GM12874 (cell line): ENCODE data around the gene CSTB.

Source experiments
- CTCF ChIP-seq: IDR thresholded peaks from 2 replicates; pipeline ENCODE4 v1.5.1; 2011; ENCODE audit warnings: low read depth, mild to moderate bottlenecking, control low read depth, low read length, moderate library complexity; ENCODE audit not compliant: insufficient read depth

Gene CSTB

DNA sequence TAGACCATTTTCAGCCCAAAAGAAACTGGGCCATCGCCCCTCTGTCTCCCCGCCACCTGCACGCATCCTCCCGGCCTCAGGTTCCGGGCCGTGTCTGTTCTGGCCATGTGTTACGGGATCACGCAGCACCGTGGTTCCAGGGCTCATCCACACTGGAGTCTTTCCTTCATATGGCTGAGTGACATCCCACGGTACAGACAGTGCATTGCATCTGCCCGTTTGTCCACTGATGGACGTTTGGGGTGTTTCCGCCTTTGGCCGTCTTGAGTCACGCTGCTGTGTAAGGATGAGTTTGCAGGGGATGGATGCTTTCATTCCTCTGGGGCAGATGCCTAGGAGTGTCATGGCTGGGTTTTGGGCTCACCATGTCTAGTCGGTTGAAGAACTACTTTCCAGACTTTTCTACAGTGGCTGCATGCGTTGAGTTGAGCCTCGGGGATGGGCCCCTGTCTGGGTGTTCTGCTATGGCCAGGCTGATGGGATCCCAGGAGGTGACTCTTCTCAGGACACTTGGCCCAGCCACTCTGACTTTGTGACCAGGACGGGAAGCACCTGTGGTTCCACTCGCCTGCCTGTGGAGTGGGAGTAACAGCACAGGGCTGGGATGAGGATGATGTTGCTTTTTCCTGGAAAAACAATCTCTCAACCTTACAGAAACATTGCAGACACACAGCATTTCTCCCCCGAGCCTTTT, 30.1 kb upstream of the CSTB start:
- no peak for TF ChIP-seq CTCF

DNA sequence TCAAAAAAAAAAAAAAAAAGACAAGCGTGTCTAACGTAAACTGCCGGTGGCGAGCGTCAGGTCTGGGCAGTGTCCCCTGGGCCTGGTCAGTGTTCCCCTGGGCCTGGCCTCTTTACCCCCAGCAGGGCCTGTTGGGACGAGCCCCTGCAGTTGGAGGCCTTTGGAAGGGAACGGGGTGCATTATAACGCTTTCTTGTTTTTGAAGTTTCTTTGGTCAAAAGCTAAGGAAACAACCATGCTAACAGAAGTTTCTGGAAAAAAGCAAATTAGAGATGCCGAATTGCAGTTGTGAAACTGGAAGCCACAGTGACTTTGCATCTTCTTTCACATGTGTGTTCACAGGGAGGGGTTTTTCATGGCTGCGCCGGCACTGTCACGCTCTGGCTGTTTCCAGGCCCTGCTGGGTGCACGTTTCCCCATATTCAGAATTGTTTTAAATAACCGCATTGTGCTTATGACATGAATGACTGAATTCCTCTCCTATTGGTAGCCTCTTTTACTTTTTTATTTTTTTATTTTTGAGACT, 29.2 kb upstream of the CSTB start:
- no peak for TF ChIP-seq CTCF

DNA sequence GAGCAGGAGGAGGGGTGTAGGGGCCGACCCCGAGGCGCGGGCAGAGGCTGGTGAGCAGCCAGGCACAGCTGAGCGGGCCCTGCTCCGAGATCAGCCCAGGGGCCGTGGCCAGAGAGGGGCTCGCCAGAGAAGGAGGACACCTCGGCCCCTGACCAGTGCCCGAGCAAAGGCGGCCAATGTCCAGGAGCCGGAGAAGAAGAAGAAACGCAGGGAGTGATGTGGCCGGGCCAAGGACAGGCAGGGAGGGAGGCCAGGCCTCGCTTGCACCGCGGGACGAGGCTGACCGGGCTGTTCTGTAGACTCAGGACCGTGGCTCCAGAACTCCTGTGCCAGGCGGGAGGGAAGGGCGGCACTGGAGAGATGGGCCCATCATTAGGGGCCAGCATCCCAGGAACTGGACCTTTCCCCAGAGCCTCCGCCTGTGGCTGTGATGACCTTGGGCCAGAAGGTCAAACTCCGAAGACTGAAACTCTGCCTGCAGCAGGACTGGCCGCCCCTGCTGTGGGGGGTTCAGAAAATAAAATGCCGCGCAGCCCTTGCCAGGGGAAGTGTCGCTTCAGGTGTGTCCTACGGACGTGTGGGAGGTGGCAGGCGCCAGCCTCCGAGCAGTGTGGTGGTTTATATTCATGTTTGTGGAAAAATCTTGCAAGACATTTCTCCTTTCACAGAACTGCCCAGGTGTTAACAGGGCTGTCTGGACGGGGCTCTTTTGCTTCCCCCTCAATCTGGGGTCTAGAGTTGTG, 27.6 kb upstream of the CSTB start:
- no peak for TF ChIP-seq CTCF

DNA sequence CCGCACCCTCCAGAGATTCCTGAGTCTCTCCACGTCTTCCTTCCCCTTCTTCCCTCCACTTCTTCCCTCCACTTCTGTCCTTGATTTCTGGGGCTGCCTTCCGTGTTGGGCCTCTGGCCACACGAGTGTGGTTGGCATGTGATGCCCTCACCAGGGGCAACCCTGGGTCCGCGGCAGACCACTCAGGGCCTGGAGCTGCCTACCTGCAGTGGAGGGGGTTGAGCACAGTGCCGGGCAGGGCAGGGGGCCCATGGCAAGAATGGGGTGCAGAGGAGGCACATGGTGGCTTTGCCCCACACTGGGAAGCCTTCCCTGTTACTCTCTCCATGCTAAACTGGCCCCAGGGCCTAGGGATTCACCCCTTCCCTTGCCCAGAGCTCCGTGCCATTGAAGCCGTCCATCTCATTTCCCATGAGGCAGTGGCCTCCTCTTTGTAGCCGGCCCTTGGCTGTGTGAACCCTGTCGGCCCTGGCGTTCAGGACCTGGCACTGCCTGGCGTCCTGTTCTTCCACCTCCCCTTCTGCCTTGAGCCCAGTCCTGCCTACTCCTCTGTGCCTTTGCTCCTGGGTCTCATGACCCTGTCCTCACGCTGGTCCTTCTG, 26.7 kb upstream of the CSTB start:
- TF ChIP-seq CTCF, result no peak

DNA sequence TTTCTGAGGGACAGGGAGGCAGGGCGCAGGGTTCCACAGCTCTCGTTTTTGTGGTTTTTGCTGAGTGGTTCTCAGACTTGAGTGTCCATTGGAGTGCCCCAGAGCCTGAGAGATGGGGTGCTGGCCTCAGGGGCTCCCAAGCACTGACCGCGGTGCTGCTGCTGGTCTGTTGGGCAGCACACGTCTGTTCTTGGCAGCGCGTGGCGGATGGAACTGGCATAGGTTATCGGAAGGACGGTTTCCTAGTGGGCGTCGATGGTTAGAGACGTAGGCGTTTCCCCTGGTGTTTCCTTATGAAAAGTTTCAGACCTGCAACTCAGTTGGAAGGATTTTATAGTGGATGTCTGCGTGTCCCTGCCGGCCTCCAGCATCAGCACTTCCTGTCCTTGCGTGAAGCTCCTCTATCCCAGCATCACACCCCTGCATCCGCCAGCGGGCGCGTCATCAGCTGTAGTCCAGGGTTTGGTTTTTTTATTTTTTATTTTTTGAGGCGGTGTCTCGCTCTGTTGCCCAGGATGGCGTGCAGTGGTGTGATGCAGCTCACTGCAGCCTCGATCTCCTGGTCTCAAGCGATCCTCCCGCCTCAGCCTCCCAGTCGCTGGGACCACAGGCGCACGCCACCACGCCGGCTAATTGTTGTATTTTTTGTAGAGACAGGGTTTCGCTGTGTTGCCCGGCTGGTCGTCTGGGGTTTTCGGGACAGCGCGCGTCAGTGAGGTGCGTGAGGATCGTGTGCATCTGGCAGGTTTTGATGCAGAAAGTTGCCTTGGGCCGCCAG, 25.1 kb upstream of the CSTB start:
- TF ChIP-seq CTCF, result no peak

DNA sequence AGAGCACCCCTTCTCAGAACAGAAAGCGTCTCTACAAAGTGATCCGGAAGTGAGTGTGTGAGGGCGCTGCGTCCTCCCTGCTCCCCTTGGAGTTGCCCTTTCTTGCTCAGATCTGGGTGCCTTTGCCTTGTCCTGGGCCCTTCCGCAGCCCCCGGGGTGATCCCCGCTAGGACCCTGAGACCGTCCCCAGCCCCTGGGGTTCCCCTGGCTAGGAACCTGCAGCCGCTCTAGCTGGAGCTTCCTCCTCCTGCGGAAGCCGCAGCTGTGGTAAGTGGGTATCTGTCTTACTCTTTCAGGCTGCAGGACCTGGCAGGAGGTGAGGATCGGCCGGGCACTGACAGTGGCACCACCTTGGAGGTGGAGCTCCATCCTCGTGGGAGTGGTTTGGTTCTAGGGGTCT, 24.5 kb upstream of the CSTB start:
- no peak for TF ChIP-seq CTCF

GRCh38 chr21:43800124-43800523, 24.0 kb upstream of the CSTB start:
- TF ChIP-seq CTCF, result no peak
